ENCODE data around the gene YBEY. TPM values are rescaled to one million over a fixed set of nuclear protein-coding genes. Genes with fewer than 3 reads are reported as not detected.
"Not testable (repeated sequence)": the region's sequence is repeated elsewhere in the genome, so short reads cannot be mapped to it uniquely, and the experiment has no call there.

Gene YBEY
- total RNA-seq, 4 donors from 2014 or later = 8.1 to 17.2 (median 10.6) TPM

- no CpG with 5 or more reads among the region's 14 CpGs for WGBS
- DNase-seq (ENCODE audit: extremely low spot score) = no peak
- H3K27me3 ChIP-seq = peaks cover 0 to 54% (median 4%) of the 10 kb centered on the region in 4 donors
- no peak overlapping the region for H3K27ac ChIP-seq (replicated peaks in 1 of 4)
- peaks cover 9 to 16% (median 14%) of the 10 kb centered on the region in 4 donors for H3K4me1 ChIP-seq
- peaks cover 0 to 34% (median 12%) of the 10 kb centered on the region in 4 donors for H3K36me3 ChIP-seq
- TF ChIP-seq CTCF (IDR thresholded peaks at IDR 0.05) (no peak), EP300 (IDR thresholded peaks at IDR 0.05) (no peak), POLR2A (IDR thresholded peaks at IDR 0.05; ENCODE audit: low read depth) (no peak), POLR2AphosphoS5 (IDR thresholded peaks at IDR 0.05) (no peak)
- no peaks in the 10 kb centered on the region for H3K9me3 ChIP-seq
- H3K4me3 ChIP-seq = no peak overlapping the region
- intact Hi-C loops (cut with DNase I) = no loop called here
Observed at GRCh38 chr21:46301759-46302158, 15.6 kb downstream of the YBEY start.

GRCh38 chr21:46304437-46304836 is 18.3 kb downstream of the YBEY start:
- intact Hi-C loops (cut with DNase I) = no loop called here
- no peaks in the 10 kb centered on the region for H3K9me3 ChIP-seq

GRCh38 chr21:46304955-46305354 is 18.8 kb downstream of the YBEY start:
- TF ChIP-seq POLR2A (IDR thresholded peaks at IDR 0.05; ENCODE audit: low read depth) (no peak), POLR2AphosphoS5 (IDR thresholded peaks at IDR 0.05) (no peak), CTCF (IDR thresholded peaks at IDR 0.05) (no peak), EP300 (IDR thresholded peaks at IDR 0.05) (no peak)
- no peak overlapping the region for H3K4me3 ChIP-seq
- peaks cover 0 to 49% (median 9%) of the 10 kb centered on the region in 4 donors for H3K36me3 ChIP-seq
- no peaks in the 10 kb centered on the region for H3K9me3 ChIP-seq
- H3K27ac ChIP-seq (replicated peaks in 1 of 4) = no peak overlapping the region
- 96% methylated on average over 11 of the region's 11 CpGs for WGBS
- peaks cover 0 to 22% (median 0%) of the 10 kb centered on the region in 4 donors for H3K27me3 ChIP-seq
- no peak for DNase-seq (ENCODE audit: extremely low spot score)
- H3K4me1 ChIP-seq = no peaks in the 10 kb centered on the region
- intact Hi-C loops (cut with DNase I) = no loop called here

More at GRCh38 chr21:46304437-46304836, 18.3 kb downstream of the YBEY start:
- DNase-seq (ENCODE audit: extremely low spot score) = no peak
- 95% methylated on average over 5 of the region's 5 CpGs for WGBS
- Histone ChIP-seq H3K27me3 (peaks cover 0 to 27% (median 0%) of the 10 kb centered on the region in 4 donors), H3K27ac (replicated peaks in 1 of 4) (no peak overlapping the region), H3K4me3 (no peak overlapping the region), H3K36me3 (peaks cover 0 to 52% (median 10%) of the 10 kb centered on the region in 4 donors), H3K4me1 (no peaks in the 10 kb centered on the region)
- no peak for TF ChIP-seq POLR2AphosphoS5 (IDR thresholded peaks at IDR 0.05)
- no peak for TF ChIP-seq POLR2A (IDR thresholded peaks at IDR 0.05; ENCODE audit: low read depth)
- no peak for TF ChIP-seq CTCF (IDR thresholded peaks at IDR 0.05)
- no peak for TF ChIP-seq EP300 (IDR thresholded peaks at IDR 0.05)

- 42% methylated on average over 1 of the region's 2 CpGs for WGBS
- TF ChIP-seq EP300 (IDR thresholded peaks at IDR 0.05) = no peak
- H3K36me3 ChIP-seq = peaks cover 0 to 37% (median 4%) of the 10 kb centered on the region in 4 donors
- DNase-seq (ENCODE audit: extremely low spot score) = no peak
- no peaks in the 10 kb centered on the region for H3K4me1 ChIP-seq
- no peak overlapping the region for H3K4me3 ChIP-seq
- H3K9me3 ChIP-seq = no peaks in the 10 kb centered on the region
- H3K27ac ChIP-seq (replicated peaks in 1 of 4) = no peak overlapping the region
- intact Hi-C loops (cut with DNase I) = no loop called here
- no peaks in the 10 kb centered on the region for H3K27me3 ChIP-seq
Observed at GRCh38 chr21:46307625-46308024, 21.5 kb downstream of the YBEY start.

GRCh38 chr21:46308431-46308830 is 22.3 kb downstream of the YBEY start:
- intact Hi-C loops (cut with DNase I) = no loop called here
- no peak overlapping the region for H3K27ac ChIP-seq (replicated peaks in 1 of 4)
- peaks cover 0 to 37% (median 4%) of the 10 kb centered on the region in 4 donors for H3K36me3 ChIP-seq
- H3K9me3 ChIP-seq = no peaks in the 10 kb centered on the region
- no peaks in the 10 kb centered on the region for H3K27me3 ChIP-seq
- DNase-seq (ENCODE audit: extremely low spot score) = no peak
- WGBS = 90% methylated on average over 2 of the region's 2 CpGs
- TF ChIP-seq POLR2A (IDR thresholded peaks at IDR 0.05; ENCODE audit: low read depth) (no peak), CTCF (IDR thresholded peaks at IDR 0.05) (no peak), POLR2AphosphoS5 (IDR thresholded peaks at IDR 0.05) (no peak), EP300 (IDR thresholded peaks at IDR 0.05) (no peak)
- no peaks in the 10 kb centered on the region for H3K4me1 ChIP-seq
- H3K4me3 ChIP-seq = no peak overlapping the region

GRCh38 chr21:46310260-46310659 is 24.1 kb downstream of the YBEY start:
- H3K36me3 ChIP-seq = peaks cover 0 to 27% (median 0%) of the 10 kb centered on the region in 4 donors
- 95% methylated on average over 8 of the region's 8 CpGs for WGBS
- H3K4me1 ChIP-seq; H3K27ac ChIP-seq (replicated peaks in 1 of 4); intact Hi-C loops (cut with DNase I); H3K9me3 ChIP-seq; H3K27me3 ChIP-seq; H3K4me3 ChIP-seq; DNase-seq (ENCODE audit: extremely low spot score): not testable (repeated sequence)

Measured in esophagus muscularis mucosa (tissue), 4 donors.